HUDEP-2 (cell line): ENCODE measurements around the gene TXLNG.
"Not testable (repeated sequence)": the region's sequence is repeated elsewhere in the genome, so short reads cannot be mapped to it uniquely, and the experiment has no call there.

Experiments
- DNase-seq, 76 experiments: peaks; one replicate each; lab custom pipeline; 2025; ENCODE audit not compliant: unreplicated experiment in 76 of 76; lab: John Stamatoyannopoulos, UW

TXLNG gene

DNA sequence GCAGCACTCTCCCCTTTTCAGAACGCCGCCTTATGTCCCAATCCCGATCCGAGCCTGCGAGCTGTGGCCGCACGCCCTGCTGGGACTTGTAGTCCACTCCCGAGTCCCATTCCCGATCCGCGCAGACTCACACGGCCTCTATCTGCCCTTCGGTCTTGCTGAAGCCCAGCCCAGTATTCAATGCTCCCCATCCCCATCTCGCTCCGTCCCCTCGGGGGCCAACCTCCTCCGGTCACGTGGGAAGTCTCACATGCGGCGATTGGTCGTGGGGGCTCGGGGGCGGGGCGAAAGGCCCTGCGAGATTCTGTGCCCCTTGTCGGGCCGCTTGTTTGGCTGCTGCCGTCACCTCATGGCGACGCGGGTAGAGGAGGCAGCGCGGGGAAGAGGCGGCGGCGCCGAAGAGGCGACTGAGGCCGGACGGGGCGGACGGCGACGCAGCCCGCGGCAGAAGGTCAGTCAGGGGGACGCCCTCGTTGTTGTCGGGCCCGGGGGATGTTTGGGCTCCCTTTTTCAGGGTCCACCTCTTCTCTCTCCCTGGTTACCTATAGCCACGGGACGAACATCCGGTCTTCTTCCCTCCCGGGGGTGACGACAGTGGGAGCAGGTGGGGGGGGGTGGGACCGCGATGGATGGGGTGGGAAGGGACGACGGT is at the start of gene TXLNG:
TSS of gene TXLNG (plus strand) at position 328 of the 652 bp plus-strand sequence. CDS start at position 350, 22 bp downstream.
- DNase-seq, result peak; percentile 15 to 96 (median 91)

DNA sequence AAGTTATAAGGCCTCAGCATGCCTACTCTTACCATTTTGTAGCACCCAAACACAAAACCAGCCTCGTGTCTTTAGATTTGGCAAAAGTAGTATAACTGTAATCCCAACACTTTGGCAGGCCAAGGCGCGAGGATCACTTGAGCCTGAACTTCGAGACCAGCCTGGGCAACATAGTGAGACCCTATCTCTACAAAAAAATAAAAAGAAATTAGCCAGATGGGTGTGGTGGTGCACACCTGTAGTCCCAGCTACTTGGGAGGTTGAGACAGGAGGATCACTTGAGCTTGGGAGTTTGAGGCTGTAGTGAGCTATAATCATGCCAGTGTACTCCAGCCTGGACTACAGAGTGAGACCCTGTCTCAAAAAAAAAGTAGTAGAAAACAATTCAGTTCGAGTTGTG is 49.2 kb upstream of the TXLNG start:
- DNase-seq, result no peak

- no peak for DNase-seq
Observed at GRCh38 chrX:16739574-16739973, 46.7 kb upstream of the TXLNG start.

- DNase-seq, result no peak
Observed at GRCh38 chrX:16743604-16744325, 42.5 kb upstream of the TXLNG start.

- DNase-seq, result no peak
Observed at GRCh38 chrX:16745102-16745501, 41.2 kb upstream of the TXLNG start.

GRCh38 chrX:16745659-16746058 is 40.6 kb upstream of the TXLNG start:
- DNase-seq, result no peak

DNA sequence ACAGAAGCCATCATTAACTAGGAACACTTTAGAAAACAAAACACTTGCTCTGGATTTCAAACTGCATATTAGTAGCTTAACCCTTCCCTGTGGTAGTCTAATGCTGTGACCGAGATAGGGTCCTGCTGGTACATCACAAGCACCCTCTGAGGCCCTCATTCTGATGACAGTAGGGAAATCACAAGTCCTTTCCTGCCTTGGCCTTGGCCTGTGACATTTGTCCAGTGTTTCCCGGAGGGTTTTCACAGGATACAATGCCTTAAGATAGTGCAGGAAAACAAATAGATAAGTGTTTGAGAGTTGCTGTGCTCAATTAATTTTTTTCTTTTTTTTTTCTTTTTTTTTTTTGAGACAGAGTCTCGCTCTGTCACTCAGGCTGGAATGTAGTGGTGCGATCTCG is 37.8 kb upstream of the TXLNG start:
- DNase-seq, result no peak

GRCh38 chrX:16750136-16750535 is 36.1 kb upstream of the TXLNG start:
- DNase-seq, result no peak

GRCh38 chrX:16754019-16754418 is 32.2 kb upstream of the TXLNG start:
- no peak for DNase-seq

DNA sequence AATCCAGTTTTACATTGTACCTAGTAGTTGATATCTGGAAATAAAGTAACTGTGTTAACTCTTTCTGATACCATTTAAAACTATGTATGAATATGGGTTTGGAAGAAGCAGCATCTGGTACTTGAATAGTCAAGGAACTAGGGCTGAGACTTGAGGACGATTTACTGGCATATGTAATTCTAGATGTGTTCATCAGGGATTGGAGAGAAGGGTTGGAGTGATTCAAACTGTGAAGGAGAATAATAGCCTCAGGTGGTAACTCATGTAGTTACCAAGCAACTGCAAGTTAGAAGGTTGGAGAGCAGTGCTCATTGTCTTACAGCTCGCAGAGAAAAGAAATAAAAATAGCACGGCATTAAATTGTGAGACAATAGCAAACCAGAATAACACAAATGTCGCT is 29.5 kb upstream of the TXLNG start:
- DNase-seq, result no peak

GRCh38 chrX:16761500-16761899 is 24.8 kb upstream of the TXLNG start:
- not testable (repeated sequence) for DNase-seq

DNA sequence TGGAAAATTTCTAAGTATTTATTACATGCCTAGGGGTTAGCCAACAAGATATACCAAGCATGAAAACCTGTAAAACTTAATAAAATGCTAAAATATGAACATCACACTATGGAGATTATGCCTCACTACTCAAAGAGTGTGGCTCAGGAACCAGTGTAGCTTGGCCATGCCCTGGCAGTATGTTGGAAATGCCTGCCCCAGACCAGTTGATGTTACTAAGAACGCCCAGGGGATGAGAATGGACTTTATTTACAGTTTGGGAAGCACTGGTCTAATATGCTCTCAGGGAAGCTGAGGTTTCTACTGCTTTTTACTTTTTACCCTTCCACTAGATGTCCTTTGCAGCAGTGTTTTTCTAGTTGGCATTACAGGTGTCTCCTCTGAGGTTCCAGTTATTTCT is 23.7 kb upstream of the TXLNG start:
- no peak for DNase-seq

- DNase-seq, result no peak
Observed at GRCh38 chrX:16765594-16765993, 20.7 kb upstream of the TXLNG start.

GRCh38 chrX:16770970-16771482 is 15.2 kb upstream of the TXLNG start:
- no peak for DNase-seq

DNA sequence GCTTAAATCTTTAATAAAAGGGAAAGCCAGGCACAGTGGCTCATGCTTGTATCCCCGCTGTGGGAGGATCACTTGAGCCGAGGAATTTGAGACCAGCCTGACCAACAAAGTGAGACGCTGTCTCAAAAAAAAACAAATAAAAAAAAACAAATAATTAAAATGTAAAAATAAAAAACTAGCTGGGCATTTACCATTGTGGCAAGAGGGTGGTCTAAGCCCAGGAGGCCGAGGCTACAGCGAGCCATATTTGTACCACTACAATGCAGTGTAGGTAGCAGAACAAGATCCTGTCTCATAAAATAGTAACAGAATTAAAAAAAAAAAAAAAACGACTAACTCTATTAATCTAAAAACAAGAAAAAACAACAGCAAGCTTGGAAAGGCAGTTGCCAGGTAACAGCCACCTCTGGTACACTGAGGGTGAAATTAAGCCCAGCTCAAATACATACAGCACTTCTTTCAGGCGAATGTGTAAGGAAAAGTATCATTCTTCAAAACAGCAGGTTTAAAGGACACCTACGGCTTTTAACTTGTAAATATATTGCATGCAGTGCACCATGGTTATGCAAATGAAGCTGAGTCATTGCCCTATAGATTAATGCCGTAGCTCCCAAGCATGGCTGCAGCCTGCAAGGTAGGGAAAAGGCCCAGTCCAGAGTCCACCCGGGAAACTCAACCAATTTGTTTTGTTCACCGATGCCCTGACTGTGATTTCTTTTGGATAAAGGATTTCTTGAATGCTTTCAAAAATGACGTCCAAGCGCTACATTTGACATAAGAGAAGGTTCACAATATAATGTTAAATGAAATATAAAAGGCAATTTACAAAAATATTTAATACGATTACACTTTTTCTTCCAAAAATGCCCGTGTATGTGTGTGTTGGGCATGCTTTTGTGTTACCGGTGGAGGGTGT is 14.5 kb upstream of the TXLNG start:
- DNase-seq, result peak in 47 of 76 experiments; percentile 0 to 63 (median 18)

- peak in 2 of 76 experiments; percentile 0 to 1 for DNase-seq
Observed at GRCh38 chrX:16772460-16772859, 13.8 kb upstream of the TXLNG start.

GRCh38 chrX:16774746-16775145 is 11.5 kb upstream of the TXLNG start:
- no peak for DNase-seq

- DNase-seq, result no peak
Observed at GRCh38 chrX:16778545-16778944, 7.7 kb upstream of the TXLNG start.

DNA sequence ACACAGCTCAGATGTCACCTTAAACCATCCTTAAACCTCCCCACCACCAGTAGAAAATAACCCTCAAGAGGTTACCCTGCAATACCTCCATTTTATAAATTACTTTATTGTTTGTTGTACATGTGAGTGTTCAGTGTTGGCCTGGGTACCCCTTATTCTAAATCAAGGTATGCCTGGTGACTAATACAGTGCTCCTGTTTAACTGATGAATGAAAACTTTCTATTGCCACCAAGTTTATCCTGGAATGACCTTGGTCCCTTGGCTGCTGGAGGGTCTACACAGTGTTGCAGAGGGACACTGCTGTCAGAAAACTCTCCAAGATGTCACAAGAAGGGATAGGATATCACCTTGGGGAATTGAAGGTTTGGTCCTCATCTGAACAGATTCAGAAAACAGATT is 7.3 kb upstream of the TXLNG start:
- DNase-seq, result no peak

DNA sequence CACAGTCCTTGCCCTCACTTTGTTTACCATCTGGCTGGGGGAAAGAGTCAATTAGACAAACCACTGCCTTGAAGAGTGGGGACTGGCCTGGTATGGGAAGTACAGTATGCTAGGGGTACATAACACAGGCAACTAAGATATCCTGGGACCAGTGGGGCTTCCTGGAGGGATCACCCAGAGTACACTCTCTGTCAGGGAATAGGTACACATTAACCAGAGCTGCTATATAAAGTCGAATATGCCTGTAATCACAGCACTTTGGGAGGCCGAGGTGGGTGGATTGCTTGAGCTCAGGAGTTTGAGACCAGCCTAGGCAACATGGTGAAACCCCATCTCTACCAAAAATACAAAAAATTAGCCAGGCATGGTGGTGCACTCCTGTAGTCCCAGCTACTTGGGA is 6.5 kb upstream of the TXLNG start:
- DNase-seq, result not testable (repeated sequence)

- no peak for DNase-seq
Observed at GRCh38 chrX:16783452-16783851, 2.8 kb upstream of the TXLNG start.
